SU-DHL-6 (cell line): Measurements from ENCODE around the gene NCOR2.

Experiments used
- H2AFZ ChIP-seq: fragments of 200-600 bp; sonication (generic); 2 replicates; pipeline ENCODE4 v1.6.1; 2014; ENCODE audit warnings: low read depth, mild to moderate bottlenecking, moderate library complexity, mixed read lengths, antibody characterized with exemption, low read length; ENCODE audit not compliant: severe bottlenecking
- H3F3A ChIP-seq: fragments of 200-600 bp; shearing (Covaris generic); 2 replicates; pipeline ENCODE4 v1.6.0; 2016; ENCODE audit warnings: antibody characterized with exemption, mild to moderate bottlenecking; ENCODE audit not compliant: insufficient read depth
- H3K27ac ChIP-seq: fragments of 200-600 bp; sonication (generic); 2 replicates; pipeline ENCODE4 v1.5.1; 2016; ENCODE audit warnings: low read depth, mild to moderate bottlenecking, low read length, moderate library complexity, mixed read lengths
- H3K27me3 ChIP-seq: fragments of 200-600 bp; sonication (generic), shearing (Covaris generic); 2 replicates; pipeline ENCODE4 v1.6.0; 2014; ENCODE audit warnings: mild to moderate bottlenecking, low read length
- H3K36me3 ChIP-seq: fragments of 200-600 bp; sonication (generic); 2 replicates; pipeline ENCODE4 v1.6.1; 2014; ENCODE audit warnings: mild to moderate bottlenecking, low read length, mixed read lengths
- H3K4me2 ChIP-seq: fragments of 300-600, 200-600 bp; shearing (Covaris generic), sonication (generic); 2 replicates; pipeline ENCODE4 v1.6.0; 2014; ENCODE audit warnings: low read length, low read depth, mild to moderate bottlenecking; ENCODE audit not compliant: poor library complexity, severe bottlenecking
- H3K4me3 ChIP-seq: fragments of 200-600 bp; sonication (generic); 2 replicates; pipeline ENCODE4 v1.5.1; 2014; ENCODE audit warnings: antibody characterized with exemption, low read length, mild to moderate bottlenecking, mixed read lengths; ENCODE audit not compliant: insufficient read depth, poor library complexity, severe bottlenecking
- H3K79me2 ChIP-seq: fragments of 200-600 bp; sonication (generic); 2 replicates; pipeline ENCODE4 v1.6.1; 2014; ENCODE audit warnings: mild to moderate bottlenecking, low read length, moderate library complexity; ENCODE audit not compliant: insufficient read depth
- H3K9ac ChIP-seq: fragments of 200-600 bp; sonication (generic); 2 replicates; pipeline ENCODE4 v1.7.0; 2014; ENCODE audit warnings: mild to moderate bottlenecking, low read length
- H3K9me2 ChIP-seq: fragments of 200-600 bp; sonication (generic); replicated peaks from 2 replicates; pipeline ENCODE4 v1.6.1; 2014; ENCODE audit warnings: low read length; ENCODE audit not compliant: insufficient read depth
- H3K9me3 ChIP-seq: fragments of 200-600 bp; sonication (generic); 2 replicates; pipeline ENCODE4 v1.6.1; 2014; ENCODE audit warnings: low read length, mixed read lengths; ENCODE audit not compliant: insufficient read depth
- H4K20me1 ChIP-seq: fragments of 200-600 bp; sonication (generic); 2 replicates; pipeline ENCODE4 v1.6.1; 2014; ENCODE audit warnings: low read depth, mild to moderate bottlenecking, antibody characterized with exemption, low read length, moderate library complexity, mixed read lengths
- CTCF ChIP-seq: fragments of 200-600 bp; sonication (generic); IDR thresholded peaks from one replicate; pipeline ENCODE4 v1.5.1; 2017; ENCODE audit warnings: antibody characterized with exemption, mild to moderate bottlenecking, low read length, moderate library complexity; ENCODE audit not compliant: insufficient read depth, poor library complexity, severe bottlenecking
- EZH2phosphoT487 ChIP-seq: fragments of 200-600 bp; sonication (generic), shearing (Covaris generic); conservative IDR thresholded peaks from 2 replicates; pipeline ENCODE4 v1.6.1; 2018; ENCODE audit warnings: mild to moderate bottlenecking, antibody characterized with exemption, low read length, moderate library complexity, mixed read lengths

NCOR2 gene

GRCh38 chr12:124563401-124563800 lies 4.0 kb downstream of the NCOR2 start:
- no peaks in the 10 kb centered on the region for H3F3A ChIP-seq
- TF ChIP-seq CTCF = no peak
- TF ChIP-seq EZH2phosphoT487 = no peak
- H2AFZ ChIP-seq = no peak overlapping the region
- peaks cover 83% of the 10 kb centered on the region for H3K79me2 ChIP-seq
- H3K27ac ChIP-seq = no peak overlapping the region
- no peak overlapping the region for H3K4me2 ChIP-seq
- no peaks in the 10 kb centered on the region for H3K27me3 ChIP-seq
- H3K4me3 ChIP-seq = no peak overlapping the region
- no peaks in the 10 kb centered on the region for H3K9me3 ChIP-seq
- H4K20me1 ChIP-seq = peaks cover 20% of the 10 kb centered on the region; the same call in 1 of the 2 replicates
- H3K36me3 ChIP-seq = no peaks in the 10 kb centered on the region
- H3K9ac ChIP-seq = no peak overlapping the region
- H3K9me2 ChIP-seq = no peaks in the 10 kb centered on the region

- Histone ChIP-seq H3K9ac (no peak overlapping the region), H2AFZ (no peak overlapping the region), H3K36me3 (no peaks in the 10 kb centered on the region), H3K4me3 (no peak overlapping the region), H3K79me2 (peaks cover 87% of the 10 kb centered on the region), H4K20me1 (peaks cover 20% of the 10 kb centered on the region; the same call in 1 of the 2 replicates), H3K9me2 (no peaks in the 10 kb centered on the region), H3K27me3 (no peaks in the 10 kb centered on the region), H3K4me2 (no peak overlapping the region), H3K27ac (no peak overlapping the region), H3F3A (no peaks in the 10 kb centered on the region), H3K9me3 (no peaks in the 10 kb centered on the region)
- no peak for TF ChIP-seq EZH2phosphoT487
- TF ChIP-seq CTCF = no peak
These were observed 4.6 kb downstream of the NCOR2 start for GRCh38 chr12:124562796-124563181.

DNA sequence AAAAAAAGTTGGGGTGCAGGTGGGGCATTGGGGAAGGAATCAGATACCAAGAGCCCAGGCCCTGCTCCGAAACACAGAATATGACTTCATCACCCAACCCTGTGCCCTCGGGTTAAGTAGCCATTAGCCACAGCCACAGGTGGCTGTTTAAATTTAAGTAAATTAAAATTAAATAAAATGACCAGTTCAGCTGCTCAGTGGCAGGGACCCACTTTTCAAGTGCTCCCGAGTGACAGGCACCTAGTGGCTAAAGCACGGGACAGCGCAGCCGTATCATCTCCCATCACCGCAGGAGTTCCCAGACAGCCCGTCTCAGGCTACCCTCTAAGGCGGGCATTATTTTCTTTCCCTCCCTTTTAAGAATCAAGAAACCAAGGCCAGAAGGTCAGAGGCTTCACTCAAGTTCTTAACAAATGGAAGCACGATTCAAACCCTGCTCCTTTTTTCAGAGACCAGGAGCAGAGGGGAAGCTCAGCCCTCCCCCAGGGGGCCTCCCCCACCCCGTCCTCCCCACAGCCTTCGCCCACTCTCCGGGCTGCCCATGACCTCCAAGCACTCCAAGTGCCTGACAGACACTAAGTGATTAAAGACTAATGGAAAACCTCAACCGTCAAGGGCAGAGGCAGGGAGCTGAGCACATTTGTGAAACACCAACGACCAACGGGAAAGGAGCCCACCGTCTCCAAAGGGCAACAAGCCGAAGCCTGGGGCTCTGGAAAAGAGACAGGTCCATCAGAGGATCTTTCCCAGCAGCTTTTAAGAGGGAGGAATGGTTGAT lies 5.2 kb downstream of the NCOR2 start:
- no peak overlapping the region for H2AFZ ChIP-seq
- H3K36me3 ChIP-seq = no peaks in the 10 kb centered on the region
- H3K27me3 ChIP-seq = no peaks in the 10 kb centered on the region
- no peak overlapping the region for H3K4me2 ChIP-seq
- H3K9ac ChIP-seq = no peak overlapping the region
- no peaks in the 10 kb centered on the region for H3K9me3 ChIP-seq
- peaks cover 90% of the 10 kb centered on the region for H3K79me2 ChIP-seq
- H3K4me3 ChIP-seq = no peak overlapping the region
- peaks cover 20% of the 10 kb centered on the region; the same call in 1 of the 2 replicates for H4K20me1 ChIP-seq
- H3K27ac ChIP-seq = no peak overlapping the region
- H3F3A ChIP-seq = no peaks in the 10 kb centered on the region
- H3K9me2 ChIP-seq = no peaks in the 10 kb centered on the region
- TF ChIP-seq EZH2phosphoT487 = no peak
- TF ChIP-seq CTCF = no peak
